Activated CD4-positive, alpha-beta T cell treated with anti-CD3 and anti-CD28 coated beads, Interleukin-2, amount 50 U/mL, for 4 hours (primary cell): ENCODE measurements around the gene XAF1.
"Not testable (repeated sequence)": the region's sequence is repeated elsewhere in the genome, so short reads cannot be mapped to it uniquely, and the experiment has no call there.

Experiments used
- DNase-seq, 2 experiments: peaks; one replicate each; pipeline ENCODE4 v3.0.0-alpha.2; 2020

XAF1 gene

GRCh38 chr17:6755281-6755680 lies 565 bp upstream of the XAF1 start:
- no peak for DNase-seq

DNA sequence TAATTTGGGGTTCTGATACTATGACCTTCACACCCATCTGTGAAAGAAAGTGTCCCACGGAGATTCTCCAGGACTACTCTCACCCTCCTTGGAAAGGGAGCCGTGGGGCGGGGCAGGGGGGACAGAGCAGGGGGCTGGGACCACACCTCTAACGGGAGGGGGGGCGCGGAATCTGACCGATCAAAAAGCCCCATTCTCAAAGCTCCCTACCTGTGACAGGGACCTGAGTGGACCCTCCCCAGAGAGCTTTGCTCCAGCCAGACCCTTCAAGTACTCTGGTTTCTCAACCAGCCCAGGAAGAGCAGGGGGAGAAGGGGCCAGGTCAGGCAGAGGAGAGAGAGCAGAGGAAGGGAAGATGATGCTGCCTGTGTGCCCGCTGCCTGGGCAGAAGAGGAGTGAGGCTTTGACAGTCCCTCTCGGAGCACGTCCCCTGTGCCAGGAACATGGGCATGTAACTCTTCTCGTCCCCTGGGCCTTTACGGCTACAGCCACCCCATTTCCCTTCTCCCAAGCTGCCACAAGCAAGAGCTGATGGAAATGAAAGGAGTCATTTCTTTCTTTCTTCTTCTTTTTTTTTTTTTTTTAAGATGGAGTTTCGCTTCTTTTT lies 682 bp downstream of the XAF1 start:
- DNase-seq: no peak

DNA sequence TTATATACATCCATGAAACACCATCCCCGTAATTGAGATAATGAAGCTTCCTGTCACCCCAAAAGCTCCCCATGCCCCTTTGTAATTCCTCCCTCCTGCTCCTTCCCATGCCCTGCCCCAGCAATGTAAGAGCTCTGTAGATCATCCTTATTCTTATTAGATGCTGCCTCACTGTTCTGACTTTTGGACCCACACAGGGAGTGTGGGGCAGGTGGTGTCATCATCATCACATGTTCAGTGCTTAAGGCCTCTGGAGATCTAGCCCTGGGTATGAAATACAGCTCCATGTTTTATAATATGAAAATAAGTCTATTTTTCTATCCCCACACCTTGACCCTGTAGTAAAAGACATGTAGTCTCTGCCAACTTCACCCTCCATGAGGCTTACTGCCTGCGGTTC lies 1.9 kb downstream of the XAF1 start:
- DNase-seq: no peak

GRCh38 chr17:6761779-6762178 lies 5.9 kb downstream of the XAF1 start:
- DNase-seq: no peak

- no peak for DNase-seq
Measured at GRCh38 chr17:6768447-6768846, 12.6 kb downstream of the XAF1 start.

DNA sequence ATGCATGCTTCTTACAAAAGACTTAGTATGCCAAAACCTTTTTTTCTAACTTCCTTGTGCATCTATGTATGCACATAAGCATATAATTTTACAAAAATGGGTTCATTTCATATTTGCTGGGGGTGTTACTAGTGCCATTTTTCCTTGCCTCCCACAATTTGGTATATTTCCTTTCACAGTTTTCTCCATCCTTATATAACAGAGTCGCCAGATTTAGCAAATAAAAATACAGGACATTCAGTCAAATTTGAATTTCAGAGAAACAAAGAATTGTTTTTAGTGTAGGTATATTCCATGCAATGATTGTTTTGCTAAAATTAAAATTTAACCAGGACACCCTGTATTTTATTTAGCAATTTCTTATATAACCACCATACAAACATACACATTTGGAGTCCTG lies 16.2 kb downstream of the XAF1 start:
- no peak for DNase-seq

DNA sequence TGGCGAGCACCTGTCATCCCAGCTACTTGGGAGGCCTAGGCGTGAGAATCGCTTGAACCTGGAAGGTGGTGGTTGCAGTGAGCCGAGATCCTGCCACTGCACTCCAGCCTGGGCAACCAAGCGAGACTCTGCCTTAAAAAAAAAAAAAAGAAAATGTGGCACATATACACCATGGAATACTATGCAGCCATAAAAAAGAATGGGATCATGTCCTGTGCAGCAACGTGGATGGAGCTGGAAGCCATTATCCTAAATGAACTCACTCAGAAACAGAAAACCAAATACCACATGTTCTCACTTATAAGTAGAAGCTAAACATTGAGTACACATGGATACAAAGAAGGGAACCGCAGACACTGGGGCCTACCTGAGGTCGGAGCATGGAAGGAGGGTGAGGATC lies 19.1 kb downstream of the XAF1 start:
- not testable (repeated sequence) for DNase-seq

GRCh38 chr17:6775871-6776405 lies 20.1 kb downstream of the XAF1 start, which contains the start of gene FBXO39:
TSS of gene FBXO39 (plus strand) at chr17:6776215. CDS start at chr17:6779869, 3,654 bp downstream.
- no peak for DNase-seq

DNA sequence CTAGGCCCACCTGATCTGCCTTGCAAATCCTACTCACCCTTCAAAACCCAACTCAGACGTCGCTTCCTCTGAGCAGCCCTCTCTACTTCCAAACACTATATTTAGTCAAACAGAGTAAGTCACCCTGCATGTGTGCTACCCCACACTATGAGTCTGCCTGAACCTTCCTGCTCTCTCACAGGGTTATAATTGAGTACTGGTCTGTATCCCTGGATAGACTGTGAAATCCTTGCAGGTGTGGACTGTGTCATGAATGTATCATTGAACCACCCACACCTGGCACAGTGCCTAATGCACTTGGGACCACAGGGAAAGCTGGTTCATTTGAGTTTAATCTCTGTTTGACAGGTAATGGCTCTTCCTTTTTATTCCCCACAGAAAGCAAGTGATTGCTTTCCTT lies 23.6 kb downstream of the XAF1 start:
- DNase-seq: no peak

DNA sequence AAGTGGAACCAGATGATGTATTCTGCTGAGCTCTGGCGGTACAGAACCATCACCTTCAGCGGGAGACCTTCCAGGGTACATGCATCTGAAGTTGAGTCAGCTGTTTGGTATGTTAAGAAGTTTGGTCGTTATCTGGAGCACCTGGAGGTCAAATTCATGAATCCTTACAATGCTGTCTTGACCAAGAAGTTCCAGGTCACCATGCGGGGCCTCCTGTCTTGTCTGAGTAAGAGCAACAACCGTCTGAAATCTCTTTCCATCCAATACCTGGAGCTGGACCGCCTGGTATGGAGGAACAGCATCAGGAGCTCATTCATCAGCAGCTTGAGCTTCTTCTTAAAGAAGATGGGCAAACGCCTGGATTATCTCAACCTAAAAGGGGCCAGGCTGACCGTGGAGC lies 24.2 kb downstream of the XAF1 start:
- no peak for DNase-seq

- no peak for DNase-seq
Measured at GRCh38 chr17:6780886-6781285, 25.0 kb downstream of the XAF1 start.

DNA sequence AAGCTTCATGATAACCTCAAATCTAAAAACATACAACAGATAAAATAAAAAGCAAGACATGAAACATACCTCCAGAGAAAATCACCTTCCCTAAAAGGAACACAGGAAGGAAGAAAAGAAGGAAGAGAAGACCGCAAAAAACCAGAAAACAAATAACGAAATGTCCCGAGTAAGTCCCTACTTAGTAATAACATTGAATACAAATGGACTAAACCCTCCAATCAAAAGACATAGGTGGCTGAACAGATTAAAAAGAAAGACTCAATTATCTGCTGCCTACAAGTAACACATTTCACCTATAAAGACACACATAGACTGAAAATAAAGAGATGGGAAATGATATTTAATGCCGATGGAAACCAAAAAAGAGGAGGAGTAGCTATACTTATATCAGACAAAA lies 26.4 kb downstream of the XAF1 start:
- DNase-seq: no peak

DNA sequence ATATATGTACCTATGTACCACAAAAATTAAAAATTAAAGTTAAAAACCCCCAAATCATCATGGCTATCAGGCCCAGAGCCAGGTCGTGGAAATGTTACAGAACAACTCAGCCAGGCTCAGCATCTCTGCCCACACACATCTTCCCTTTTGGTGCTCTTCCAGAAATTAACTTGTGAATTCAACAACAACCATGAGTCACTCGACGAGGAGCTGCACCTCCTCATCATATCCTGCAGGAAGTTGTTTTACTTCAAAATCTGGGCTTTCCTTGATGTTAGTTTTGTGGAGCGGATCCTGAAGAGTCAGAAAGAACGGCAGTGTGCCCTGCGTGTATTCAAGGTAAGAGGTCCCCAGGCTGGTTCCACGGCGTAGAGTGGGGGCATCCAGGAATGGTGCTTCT lies 30.8 kb downstream of the XAF1 start:
- no peak for DNase-seq

DNA sequence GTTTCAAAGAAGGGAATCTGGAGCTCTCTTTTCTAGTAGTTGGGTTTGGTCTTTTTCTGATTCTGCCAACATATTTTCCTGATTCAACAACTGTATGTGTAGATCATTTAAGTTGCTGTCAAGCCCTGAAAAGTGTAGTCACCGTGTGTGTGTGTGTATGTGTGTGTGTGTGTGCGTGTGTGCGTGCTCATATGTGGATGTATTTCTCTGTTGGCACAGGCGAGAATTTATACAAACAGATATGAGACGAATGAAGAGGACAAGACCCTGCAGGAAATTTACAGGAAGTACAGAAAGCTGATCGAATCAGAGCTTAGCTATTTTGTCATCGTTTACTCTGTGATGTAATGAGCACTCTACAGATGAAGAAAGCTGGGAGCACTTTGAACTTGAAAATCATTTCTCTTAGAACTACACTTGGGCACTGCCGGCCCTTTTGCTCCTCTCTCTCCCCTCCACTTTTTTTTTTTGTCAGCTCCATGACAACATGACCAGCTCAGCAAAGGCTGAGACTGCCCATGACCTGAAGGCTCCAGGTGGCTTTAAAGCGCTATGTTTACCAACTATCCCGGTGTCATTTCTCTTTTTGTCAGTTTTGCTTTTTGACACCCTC lies 31.3 kb downstream of the XAF1 start:
- no peak for DNase-seq

GRCh38 chr17:6789146-6789545 lies 33.3 kb downstream of the XAF1 start:
- no peak for DNase-seq

- no peak for DNase-seq
Measured at GRCh38 chr17:6793748-6794493, 38.1 kb downstream of the XAF1 start.

DNA sequence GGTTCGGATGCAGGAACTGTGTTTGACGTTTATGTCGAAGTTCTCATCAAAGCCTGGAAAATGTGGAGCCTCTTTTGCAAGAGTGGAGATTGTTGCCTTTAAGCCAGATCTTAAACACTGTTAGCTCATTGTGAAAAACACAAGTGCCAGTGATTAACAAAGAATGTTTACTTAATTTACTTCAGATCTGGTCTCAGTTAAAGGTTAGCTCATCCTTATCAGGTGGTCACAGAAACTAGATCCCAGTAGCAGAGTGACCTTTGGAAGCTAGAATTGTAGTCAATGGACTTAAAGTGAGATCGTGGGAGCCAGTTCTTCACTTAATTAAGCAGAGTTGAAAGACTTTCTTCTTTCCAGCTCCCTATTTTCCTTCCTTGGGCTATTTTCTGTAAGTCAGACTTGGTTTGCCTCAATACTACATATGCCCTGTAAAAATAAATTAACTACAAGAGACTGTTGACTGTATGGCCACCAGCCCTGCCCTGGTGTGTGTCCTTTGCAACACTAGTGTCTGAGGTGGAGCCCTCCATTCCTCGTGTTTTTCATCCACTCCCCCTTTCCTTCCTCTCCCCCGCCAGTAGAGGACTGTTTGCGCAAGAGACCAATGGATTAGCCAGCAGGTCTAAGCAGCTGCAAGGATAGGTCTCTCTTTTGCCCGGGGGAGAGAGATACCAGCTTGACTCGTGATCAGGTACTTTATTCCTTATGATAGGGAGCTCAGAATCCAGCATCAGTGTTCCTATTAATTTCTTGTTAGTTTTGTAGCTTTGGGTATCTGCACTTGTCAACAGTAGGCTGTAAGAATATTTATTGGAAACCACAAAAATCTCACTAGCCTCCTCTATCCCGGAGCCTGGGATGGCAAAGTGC lies 40.4 kb downstream of the XAF1 start:
- no peak for DNase-seq

DNA sequence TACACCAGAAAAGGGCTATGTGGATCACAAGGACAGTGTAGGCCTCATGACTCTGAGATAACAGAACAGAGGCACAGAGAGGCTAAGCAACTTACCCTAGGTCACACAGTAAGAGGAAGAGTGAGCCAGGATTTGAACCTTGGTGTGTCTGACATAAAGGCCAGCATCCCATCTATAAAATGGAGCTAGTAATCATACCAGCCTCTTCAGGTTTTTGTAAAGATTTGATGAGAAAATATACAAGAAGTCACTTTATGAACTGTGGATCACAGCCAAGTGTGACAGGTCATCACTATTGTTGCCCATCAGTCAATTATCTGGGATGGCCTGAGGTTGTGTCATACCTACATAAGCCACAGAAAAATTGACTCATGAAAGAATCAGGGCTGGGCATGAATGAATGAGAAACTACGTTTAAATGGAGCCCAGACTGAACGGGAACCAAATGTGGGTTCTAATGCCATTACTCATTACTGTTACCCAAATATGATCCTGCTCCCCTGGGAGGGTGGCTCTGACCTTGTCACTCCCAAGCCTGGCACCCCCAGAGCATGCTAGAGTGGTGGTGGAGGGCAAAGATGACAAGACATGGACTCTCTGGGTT lies 41.1 kb downstream of the XAF1 start:
- no peak for DNase-seq

GRCh38 chr17:6797718-6798351 lies 42.0 kb downstream of the XAF1 start:
- no peak for DNase-seq

DNA sequence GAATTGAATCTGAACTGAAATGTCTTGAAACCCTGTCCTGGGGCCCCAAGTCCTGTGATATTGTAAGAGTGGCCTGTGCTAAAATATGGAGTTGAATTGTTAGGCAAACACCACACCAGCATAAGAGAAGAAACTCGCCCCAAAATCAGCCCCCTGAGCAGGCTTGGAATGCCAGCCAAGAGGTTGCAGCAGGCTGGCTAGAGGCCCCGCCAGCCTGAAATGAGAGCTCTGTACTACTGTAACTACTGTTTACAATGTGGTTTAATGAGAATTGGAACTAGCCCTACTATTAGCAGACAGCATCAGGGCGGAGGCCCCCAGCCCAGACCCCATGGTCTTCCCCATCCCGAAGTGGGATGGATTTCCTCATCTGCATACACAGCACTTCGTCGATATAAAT lies 43.9 kb downstream of the XAF1 start:
- DNase-seq: no peak

- DNase-seq: no peak
Measured at GRCh38 chr17:6800422-6801027, 44.7 kb downstream of the XAF1 start.

DNA sequence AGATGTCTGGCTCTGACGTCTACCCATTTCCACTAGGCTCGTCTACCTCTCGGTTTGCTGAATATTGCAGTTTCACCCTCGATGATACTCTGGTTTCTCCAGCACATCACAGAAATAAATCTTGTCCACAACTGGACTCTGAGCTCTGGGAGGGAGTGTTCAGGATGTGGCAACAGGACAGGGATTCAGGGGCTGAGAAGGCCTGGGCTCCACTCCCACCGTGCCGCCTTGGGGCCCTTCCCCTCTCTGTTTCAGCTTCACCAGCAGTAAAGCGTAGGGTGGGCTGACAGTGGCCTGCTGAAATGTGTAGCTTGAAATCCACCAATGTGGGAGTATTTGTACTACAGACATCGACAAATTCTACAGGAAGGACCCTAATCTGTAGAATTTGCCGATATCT lies 55.7 kb downstream of the XAF1 start:
- no peak for DNase-seq
